ENCODE results near the gene LIN37.

Gene LIN37, protein sequence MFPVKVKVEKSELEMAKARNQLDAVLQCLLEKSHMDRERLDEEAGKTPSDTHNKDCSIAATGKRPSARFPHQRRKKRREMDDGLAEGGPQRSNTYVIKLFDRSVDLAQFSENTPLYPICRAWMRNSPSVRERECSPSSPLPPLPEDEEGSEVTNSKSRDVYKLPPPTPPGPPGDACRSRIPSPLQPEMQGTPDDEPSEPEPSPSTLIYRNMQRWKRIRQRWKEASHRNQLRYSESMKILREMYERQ

DNA sequence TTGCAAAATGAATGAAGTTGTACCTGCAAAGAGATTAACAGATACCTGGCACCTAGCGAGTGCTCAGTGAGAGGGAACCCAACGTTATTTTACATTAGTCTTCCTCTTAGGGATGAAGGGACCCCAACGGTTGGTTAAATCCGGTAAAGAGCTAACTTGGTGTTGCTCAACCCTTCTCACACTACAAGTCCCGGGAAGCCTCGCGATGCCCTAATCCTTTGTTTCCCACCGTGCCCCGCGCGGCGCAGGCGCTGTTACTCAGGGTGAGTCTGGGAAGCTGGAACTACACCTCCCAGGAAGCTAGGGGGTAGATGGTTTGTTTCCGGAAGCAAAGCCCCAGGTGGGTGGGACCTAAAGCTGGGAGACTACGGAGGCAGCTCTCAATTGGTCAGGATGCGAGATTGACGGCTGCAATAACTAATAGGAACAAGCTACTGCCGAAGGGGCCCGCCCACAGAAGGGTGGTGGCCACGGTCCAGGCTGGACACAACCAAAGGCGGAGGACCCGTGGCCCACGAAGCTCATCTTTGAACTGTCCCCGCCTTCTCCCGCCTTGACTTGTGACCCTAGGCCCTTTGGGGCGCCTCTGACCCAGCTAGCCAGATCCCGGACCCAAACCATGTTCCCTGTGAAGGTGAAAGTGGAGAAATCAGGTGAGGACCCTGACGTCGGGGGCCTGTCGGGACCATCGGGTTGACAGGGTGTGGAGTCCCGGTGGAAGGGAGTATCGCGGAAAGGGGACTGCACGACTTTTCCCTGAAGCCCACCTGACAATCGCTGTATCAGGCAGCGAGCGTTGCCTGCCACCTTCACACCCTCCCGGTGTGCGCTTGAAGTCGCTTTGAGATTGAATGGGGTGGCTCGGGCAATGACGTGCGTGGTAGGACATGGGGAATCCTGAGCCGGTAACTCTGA is at the start of gene LIN37:
TSS of gene LIN37 (plus strand) at position 471 of the 915 bp plus-strand sequence. CDS start at position 620, 149 bp downstream.
- Histone ChIP-seq H3K27ac (peak within 1 kb of the TSS; percentile 82 to 88), H3K4me3 (peak within 1 kb of the TSS; percentile 90)
- TF ChIP-seq, protein P1, sequence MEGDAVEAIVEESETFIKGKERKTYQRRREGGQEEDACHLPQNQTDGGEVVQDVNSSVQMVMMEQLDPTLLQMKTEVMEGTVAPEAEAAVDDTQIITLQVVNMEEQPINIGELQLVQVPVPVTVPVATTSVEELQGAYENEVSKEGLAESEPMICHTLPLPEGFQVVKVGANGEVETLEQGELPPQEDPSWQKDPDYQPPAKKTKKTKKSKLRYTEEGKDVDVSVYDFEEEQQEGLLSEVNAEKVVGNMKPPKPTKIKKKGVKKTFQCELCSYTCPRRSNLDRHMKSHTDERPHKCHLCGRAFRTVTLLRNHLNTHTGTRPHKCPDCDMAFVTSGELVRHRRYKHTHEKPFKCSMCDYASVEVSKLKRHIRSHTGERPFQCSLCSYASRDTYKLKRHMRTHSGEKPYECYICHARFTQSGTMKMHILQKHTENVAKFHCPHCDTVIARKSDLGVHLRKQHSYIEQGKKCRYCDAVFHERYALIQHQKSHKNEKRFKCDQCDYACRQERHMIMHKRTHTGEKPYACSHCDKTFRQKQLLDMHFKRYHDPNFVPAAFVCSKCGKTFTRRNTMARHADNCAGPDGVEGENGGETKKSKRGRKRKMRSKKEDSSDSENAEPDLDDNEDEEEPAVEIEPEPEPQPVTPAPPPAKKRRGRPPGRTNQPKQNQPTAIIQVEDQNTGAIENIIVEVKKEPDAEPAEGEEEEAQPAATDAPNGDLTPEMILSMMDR (IDR thresholded peaks at IDR 0.05): no peak
- peak; percentile 100 for DNase-seq (ENCODE audit: low spot score)

DNA sequence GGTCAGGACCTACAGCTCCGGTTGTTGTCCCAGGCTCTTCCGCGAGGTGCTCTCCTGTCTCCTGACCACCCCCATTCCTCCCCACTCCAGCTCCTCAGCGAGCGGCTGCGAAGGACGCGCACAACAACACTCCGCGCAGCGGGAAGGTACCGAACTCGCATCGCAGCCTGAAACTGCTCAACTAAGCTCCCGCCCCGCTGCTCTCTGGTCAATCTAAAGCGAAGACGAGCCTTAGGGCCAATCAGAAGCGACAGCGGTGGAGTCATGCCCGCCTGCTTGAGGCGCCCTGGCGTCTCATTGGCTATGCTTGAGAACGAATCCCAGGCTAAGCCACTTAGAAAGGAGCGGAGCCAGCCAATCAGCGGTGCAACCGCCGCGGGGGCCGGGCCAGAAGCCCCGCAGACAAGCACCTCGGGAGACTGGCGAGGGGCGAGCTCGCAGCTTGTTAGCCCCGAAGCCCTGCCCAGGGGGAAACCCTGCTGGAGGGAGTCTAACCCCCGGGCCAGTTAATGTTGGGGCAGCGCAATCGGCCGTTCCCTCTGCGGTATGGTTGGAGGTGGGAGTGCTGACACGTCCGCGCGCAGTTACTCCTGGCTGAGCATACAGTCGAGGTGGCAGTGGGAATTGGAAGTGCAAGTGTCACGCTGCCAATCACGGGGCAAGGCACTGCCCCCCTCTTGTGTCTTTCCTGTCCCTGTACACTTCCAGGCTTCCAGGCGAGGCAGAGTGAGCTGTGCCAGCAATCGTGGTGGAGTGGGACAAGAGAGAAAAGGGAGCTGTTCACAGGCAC is 46.0 kb upstream of the LIN37 start:
- DNase-seq (ENCODE audit: low spot score): peak; percentile 95
- TF ChIP-seq, protein P1 (IDR thresholded peaks at IDR 0.05): no peak
- Histone ChIP-seq H3K4me3 (peak overlapping the region; percentile 72), H3K27ac (peak overlapping the region in 1 of 2 donors; percentile 12)

DNA sequence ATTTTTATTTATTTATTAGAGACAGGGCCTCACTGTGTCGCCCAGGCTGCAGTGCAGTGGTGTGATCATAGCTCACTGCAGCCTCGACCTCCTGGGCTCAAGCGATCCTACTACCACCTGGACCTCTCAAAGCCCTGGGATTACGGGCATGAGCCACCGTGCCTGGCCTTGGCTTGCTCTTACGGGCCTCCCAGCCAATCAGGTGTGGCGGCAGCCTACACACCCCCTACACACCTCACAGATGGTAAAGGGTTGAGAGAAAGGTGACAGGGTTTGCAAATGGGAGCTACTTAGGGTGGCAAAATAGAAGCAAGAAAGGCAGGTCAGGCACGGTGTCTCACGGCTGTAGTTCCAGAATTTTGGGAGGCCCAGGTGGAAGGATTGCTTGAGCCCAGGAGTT is 45.0 kb upstream of the LIN37 start:
- Histone ChIP-seq H3K4me3 (no peak overlapping the region), H3K27ac (no peak overlapping the region)
- TF ChIP-seq, protein P1 (IDR thresholded peaks at IDR 0.05): no peak
- DNase-seq (ENCODE audit: low spot score): no peak

DNA sequence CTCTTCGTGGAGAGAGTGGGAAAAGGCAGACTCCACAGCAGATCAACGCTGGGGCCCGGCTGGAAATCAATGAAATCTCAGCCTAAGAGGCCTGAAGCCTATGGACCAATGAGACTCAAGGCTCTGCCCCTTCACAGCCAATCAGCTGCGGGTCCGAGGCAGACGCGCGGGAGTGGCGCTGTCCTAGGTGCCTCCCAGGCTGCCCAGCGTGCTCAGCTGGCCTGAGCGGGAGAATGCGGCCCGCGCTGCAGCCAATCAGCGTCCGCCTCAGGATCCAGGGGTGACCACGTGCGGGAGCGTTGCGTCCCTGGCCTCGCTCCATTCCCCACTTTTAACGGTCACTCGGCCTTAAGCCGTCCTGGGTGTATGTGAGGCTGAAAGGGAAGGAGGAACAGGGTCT is 44.2 kb upstream of the LIN37 start, which contains the start of gene ZBTB32:
TSS of gene ZBTB32 (plus strand) at position 341 of the 400 bp plus-strand sequence. CDS start 10,069 bp downstream, outside the sequence.
- Histone ChIP-seq H3K4me3 (no peak within 1 kb of the TSS), H3K27ac (no peak within 1 kb of the TSS)
- no peak for DNase-seq (ENCODE audit: low spot score)
- TF ChIP-seq, protein P1 (IDR thresholded peaks at IDR 0.05): no peak

DNA sequence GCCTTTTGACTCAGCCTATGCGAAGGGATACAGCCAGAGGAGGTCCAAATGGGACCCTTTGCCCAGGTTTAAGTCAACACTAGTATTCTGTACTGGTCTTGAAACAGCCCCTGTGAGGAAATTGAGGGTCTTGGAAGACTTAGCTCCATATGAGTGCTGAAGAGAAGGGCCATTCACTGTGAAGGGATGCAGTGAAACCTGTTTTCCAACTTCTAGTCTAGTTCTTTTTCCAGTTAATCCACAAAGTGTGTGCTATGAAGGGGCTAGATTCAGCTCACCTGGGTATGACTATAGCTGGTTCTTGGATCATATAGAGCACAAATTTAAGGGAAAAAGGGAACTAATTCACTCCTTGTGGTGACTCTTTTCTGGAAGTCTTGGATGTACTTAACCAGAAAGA is 40.0 kb upstream of the LIN37 start:
- no peak overlapping the region for H3K4me3 ChIP-seq

More for the DNA sequence above, 40.0 kb upstream of the LIN37 start:
- TF ChIP-seq, protein P1 (IDR thresholded peaks at IDR 0.05): no peak
- DNase-seq (ENCODE audit: low spot score): no peak
- H3K27ac ChIP-seq: no peak overlapping the region
